ENCODE data around the gene MC3R. TPM values are rescaled to one million over a fixed set of nuclear protein-coding genes. Genes with fewer than 3 reads are reported as not detected.

The MC3R gene
- total RNA-seq, 1 experiment from 2014 or later = not detected

GRCh38 chr20:56229812-56230211, 18.7 kb upstream of the MC3R start:
- Histone ChIP-seq H4K20me1 (ENCODE audit: insufficient read depth, low read depth, low read length) (no peaks in the 10 kb centered on the region), H3K9me2 (replicated peaks; ENCODE audit: insufficient read depth, low read length) (no peaks in the 10 kb centered on the region), H3K4me3 (ENCODE audit: low read length) (no peak overlapping the region), H3K9me3 (ENCODE audit: low read length) (peaks cover 8% of the 10 kb centered on the region), H3K4me1 (ENCODE audit: low read length) (no peaks in the 10 kb centered on the region), H3K9ac (ENCODE audit: low read length) (no peak overlapping the region), H2AFZ (ENCODE audit: low read length) (no peak overlapping the region), H3K36me3 (ENCODE audit: insufficient read depth, low read length) (no peaks in the 10 kb centered on the region), H3K4me2 (ENCODE audit: low read depth, low read length, poor library complexity, severe bottlenecking) (no peak overlapping the region), H3K27ac (ENCODE audit: low read length) (no peak overlapping the region), H3K79me2 (ENCODE audit: low read length) (no peaks in the 10 kb centered on the region), H3K27me3 (ENCODE audit: low read length) (no peaks in the 10 kb centered on the region; the same call in 1 of the 2 replicates)
- DNase-seq = no peak

- DNase-seq = no peak
- Histone ChIP-seq H2AFZ (ENCODE audit: low read length) (no peak overlapping the region), H3K9me2 (replicated peaks; ENCODE audit: insufficient read depth, low read length) (no peaks in the 10 kb centered on the region), H3K79me2 (ENCODE audit: low read length) (no peaks in the 10 kb centered on the region), H3K4me2 (ENCODE audit: low read depth, low read length, poor library complexity, severe bottlenecking) (no peak overlapping the region), H3K27ac (ENCODE audit: low read length) (no peak overlapping the region), H3K36me3 (ENCODE audit: insufficient read depth, low read length) (no peaks in the 10 kb centered on the region), H3K4me1 (ENCODE audit: low read length) (no peaks in the 10 kb centered on the region), H4K20me1 (ENCODE audit: insufficient read depth, low read depth, low read length) (no peaks in the 10 kb centered on the region), H3K4me3 (ENCODE audit: low read length) (no peak overlapping the region), H3K9me3 (ENCODE audit: low read length) (peaks cover 8% of the 10 kb centered on the region), H3K9ac (ENCODE audit: low read length) (no peak overlapping the region), H3K27me3 (ENCODE audit: low read length) (no peaks in the 10 kb centered on the region)
These were observed 14.4 kb upstream of the MC3R start for GRCh38 chr20:56234110-56234509.

DNA sequence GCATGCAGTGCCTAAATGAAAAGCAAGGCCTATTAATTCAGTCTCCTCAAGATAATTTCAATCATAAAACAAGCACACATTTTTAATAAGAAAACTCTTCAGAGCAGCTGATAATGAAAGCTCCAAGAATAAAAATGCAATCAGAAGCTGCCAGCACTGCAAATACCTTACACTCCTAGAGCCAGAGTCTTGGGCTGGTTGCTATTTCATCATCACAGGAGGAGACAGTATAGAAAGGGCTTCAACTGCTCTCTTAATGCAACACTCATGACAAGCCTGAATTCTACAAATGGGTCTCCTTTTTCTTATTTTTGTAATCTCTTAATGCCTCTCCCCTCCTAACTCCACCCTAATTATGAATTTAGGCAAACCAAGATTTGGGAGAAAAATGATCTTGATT, 11.2 kb upstream of the MC3R start:
- no peaks in the 10 kb centered on the region for H3K4me1 ChIP-seq (ENCODE audit: low read length)
- peaks cover 8% of the 10 kb centered on the region for H3K9me3 ChIP-seq (ENCODE audit: low read length)
- H3K79me2 ChIP-seq (ENCODE audit: low read length) = no peaks in the 10 kb centered on the region
- no peak overlapping the region for H3K4me2 ChIP-seq (ENCODE audit: low read depth, low read length, poor library complexity, severe bottlenecking)
- DNase-seq = no peak
- no peaks in the 10 kb centered on the region for H3K27me3 ChIP-seq (ENCODE audit: low read length)
- no peak overlapping the region for H3K9ac ChIP-seq (ENCODE audit: low read length)
- H3K36me3 ChIP-seq (ENCODE audit: insufficient read depth, low read length) = no peaks in the 10 kb centered on the region
- no peaks in the 10 kb centered on the region for H4K20me1 ChIP-seq (ENCODE audit: insufficient read depth, low read depth, low read length)
- H3K4me3 ChIP-seq (ENCODE audit: low read length) = no peak overlapping the region
- no peak overlapping the region for H3K27ac ChIP-seq (ENCODE audit: low read length)
- no peaks in the 10 kb centered on the region for H3K9me2 ChIP-seq (replicated peaks; ENCODE audit: insufficient read depth, low read length)
- no peak overlapping the region for H2AFZ ChIP-seq (ENCODE audit: low read length)

- no peak overlapping the region for H3K9ac ChIP-seq (ENCODE audit: low read length)
- H3K9me2 ChIP-seq (replicated peaks; ENCODE audit: insufficient read depth, low read length) = no peaks in the 10 kb centered on the region
- no peaks in the 10 kb centered on the region for H3K9me3 ChIP-seq (ENCODE audit: low read length)
- H2AFZ ChIP-seq (ENCODE audit: low read length) = no peak overlapping the region
- no peaks in the 10 kb centered on the region for H3K36me3 ChIP-seq (ENCODE audit: insufficient read depth, low read length)
- no peak overlapping the region for H3K27ac ChIP-seq (ENCODE audit: low read length)
- H4K20me1 ChIP-seq (ENCODE audit: insufficient read depth, low read depth, low read length) = no peaks in the 10 kb centered on the region
- H3K4me2 ChIP-seq (ENCODE audit: low read depth, low read length, poor library complexity, severe bottlenecking) = no peak overlapping the region
- DNase-seq = no peak
- H3K4me1 ChIP-seq (ENCODE audit: low read length) = no peaks in the 10 kb centered on the region
- no peaks in the 10 kb centered on the region for H3K79me2 ChIP-seq (ENCODE audit: low read length)
- no peak overlapping the region for H3K4me3 ChIP-seq (ENCODE audit: low read length)
- H3K27me3 ChIP-seq (ENCODE audit: low read length) = no peaks in the 10 kb centered on the region
These were observed 4.3 kb upstream of the MC3R start for GRCh38 chr20:56244259-56244658.

DNA sequence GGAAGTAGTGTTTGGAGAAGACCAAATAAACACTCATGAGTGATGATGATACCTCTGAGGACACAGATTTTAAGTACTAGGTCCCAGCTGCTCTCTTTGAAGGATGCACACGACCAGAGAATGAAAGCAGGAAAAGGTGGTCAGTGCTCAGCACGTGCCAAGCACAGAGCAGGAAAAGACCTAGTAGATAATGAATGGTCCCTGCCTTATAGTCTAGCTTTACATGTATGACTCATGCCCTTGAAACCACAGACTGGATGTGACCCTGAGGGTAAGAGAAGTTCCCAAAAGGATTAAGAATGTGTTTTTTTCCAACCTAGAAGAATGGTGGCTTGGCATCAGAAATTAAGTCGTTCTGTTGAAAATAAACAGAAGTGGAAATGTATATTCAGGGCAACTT, 2.8 kb upstream of the MC3R start:
- Histone ChIP-seq H3K9ac (ENCODE audit: low read length) (no peak overlapping the region), H3K4me2 (ENCODE audit: low read depth, low read length, poor library complexity, severe bottlenecking) (no peak overlapping the region), H3K36me3 (ENCODE audit: insufficient read depth, low read length) (no peaks in the 10 kb centered on the region), H3K9me2 (replicated peaks; ENCODE audit: insufficient read depth, low read length) (no peaks in the 10 kb centered on the region), H3K9me3 (ENCODE audit: low read length) (no peaks in the 10 kb centered on the region), H3K27ac (ENCODE audit: low read length) (no peak overlapping the region), H3K79me2 (ENCODE audit: low read length) (no peaks in the 10 kb centered on the region), H3K4me3 (ENCODE audit: low read length) (no peak overlapping the region), H3K4me1 (ENCODE audit: low read length) (no peaks in the 10 kb centered on the region), H2AFZ (ENCODE audit: low read length) (no peak overlapping the region), H4K20me1 (ENCODE audit: insufficient read depth, low read depth, low read length) (no peaks in the 10 kb centered on the region), H3K27me3 (ENCODE audit: low read length) (no peaks in the 10 kb centered on the region)
- no peak for DNase-seq

DNA sequence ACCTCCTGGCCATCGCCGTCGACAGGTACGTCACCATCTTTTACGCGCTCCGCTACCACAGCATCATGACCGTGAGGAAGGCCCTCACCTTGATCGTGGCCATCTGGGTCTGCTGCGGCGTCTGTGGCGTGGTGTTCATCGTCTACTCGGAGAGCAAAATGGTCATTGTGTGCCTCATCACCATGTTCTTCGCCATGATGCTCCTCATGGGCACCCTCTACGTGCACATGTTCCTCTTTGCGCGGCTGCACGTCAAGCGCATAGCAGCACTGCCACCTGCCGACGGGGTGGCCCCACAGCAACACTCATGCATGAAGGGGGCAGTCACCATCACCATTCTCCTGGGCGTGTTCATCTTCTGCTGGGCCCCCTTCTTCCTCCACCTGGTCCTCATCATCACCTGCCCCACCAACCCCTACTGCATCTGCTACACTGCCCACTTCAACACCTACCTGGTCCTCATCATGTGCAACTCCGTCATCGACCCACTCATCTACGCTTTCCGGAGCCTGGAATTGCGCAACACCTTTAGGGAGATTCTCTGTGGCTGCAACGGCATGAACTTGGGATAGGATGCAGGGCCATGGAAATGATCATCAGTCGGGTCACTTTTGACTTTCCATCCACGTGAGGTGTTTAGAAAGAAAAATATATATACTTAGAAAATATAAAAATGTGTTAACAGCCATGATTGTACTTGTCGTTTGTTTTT, 868 bp downstream of the MC3R start:
- no peaks in the 10 kb centered on the region for H3K9me2 ChIP-seq (replicated peaks; ENCODE audit: insufficient read depth, low read length)
- no peaks in the 10 kb centered on the region for H3K27me3 ChIP-seq (ENCODE audit: low read length)
- H4K20me1 ChIP-seq (ENCODE audit: insufficient read depth, low read depth, low read length) = no peaks in the 10 kb centered on the region
- H3K4me2 ChIP-seq (ENCODE audit: low read depth, low read length, poor library complexity, severe bottlenecking) = no peak overlapping the region
- no peak overlapping the region for H3K4me3 ChIP-seq (ENCODE audit: low read length)
- H3K9ac ChIP-seq (ENCODE audit: low read length) = no peak overlapping the region
- H3K9me3 ChIP-seq (ENCODE audit: low read length) = no peaks in the 10 kb centered on the region
- no peak overlapping the region for H2AFZ ChIP-seq (ENCODE audit: low read length)
- no peak overlapping the region for H3K27ac ChIP-seq (ENCODE audit: low read length)
- H3K4me1 ChIP-seq (ENCODE audit: low read length) = no peaks in the 10 kb centered on the region
- no peaks in the 10 kb centered on the region for H3K79me2 ChIP-seq (ENCODE audit: low read length)
- H3K36me3 ChIP-seq (ENCODE audit: insufficient read depth, low read length) = no peaks in the 10 kb centered on the region
- peak; percentile 90 for DNase-seq

DNA sequence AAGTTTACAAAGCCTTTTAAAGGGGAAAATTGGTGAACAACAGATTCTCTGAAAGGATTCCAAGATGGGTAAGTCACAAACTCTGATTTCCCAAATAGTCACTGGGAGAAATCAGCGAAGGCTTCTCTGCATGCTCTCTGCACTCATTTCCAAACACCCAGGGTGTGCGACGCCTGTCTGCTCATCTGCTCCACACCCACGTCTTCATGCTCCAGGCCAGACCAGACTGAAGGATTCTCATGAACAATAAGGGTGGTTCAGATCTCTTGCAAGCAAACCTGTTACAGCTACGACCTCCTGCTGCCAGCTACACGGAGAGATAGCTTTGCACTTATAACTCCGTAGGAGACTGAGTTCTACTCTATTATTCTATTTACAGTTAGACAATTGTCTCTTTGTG, 1.4 kb downstream of the MC3R start:
- Histone ChIP-seq H4K20me1 (ENCODE audit: insufficient read depth, low read depth, low read length) (no peaks in the 10 kb centered on the region), H3K27ac (ENCODE audit: low read length) (no peak overlapping the region), H3K79me2 (ENCODE audit: low read length) (no peaks in the 10 kb centered on the region), H3K9me2 (replicated peaks; ENCODE audit: insufficient read depth, low read length) (no peaks in the 10 kb centered on the region), H3K9me3 (ENCODE audit: low read length) (no peaks in the 10 kb centered on the region), H3K36me3 (ENCODE audit: insufficient read depth, low read length) (no peaks in the 10 kb centered on the region), H3K27me3 (ENCODE audit: low read length) (no peaks in the 10 kb centered on the region), H3K4me3 (ENCODE audit: low read length) (no peak overlapping the region), H2AFZ (ENCODE audit: low read length) (no peak overlapping the region), H3K4me2 (ENCODE audit: low read depth, low read length, poor library complexity, severe bottlenecking) (no peak overlapping the region), H3K9ac (ENCODE audit: low read length) (no peak overlapping the region), H3K4me1 (ENCODE audit: low read length) (no peaks in the 10 kb centered on the region)
- DNase-seq = no peak

GRCh38 chr20:56257604-56258003, 9.1 kb downstream of the MC3R start:
- H3K9me2 ChIP-seq (replicated peaks; ENCODE audit: insufficient read depth, low read length) = no peaks in the 10 kb centered on the region
- no peaks in the 10 kb centered on the region for H3K9me3 ChIP-seq (ENCODE audit: low read length)
- H3K9ac ChIP-seq (ENCODE audit: low read length) = no peak overlapping the region
- no peaks in the 10 kb centered on the region for H3K27me3 ChIP-seq (ENCODE audit: low read length)
- no peak overlapping the region for H3K27ac ChIP-seq (ENCODE audit: low read length)
- H3K79me2 ChIP-seq (ENCODE audit: low read length) = no peaks in the 10 kb centered on the region
- H3K4me3 ChIP-seq (ENCODE audit: low read length) = no peak overlapping the region
- H3K4me1 ChIP-seq (ENCODE audit: low read length) = no peaks in the 10 kb centered on the region
- no peak for DNase-seq
- no peaks in the 10 kb centered on the region for H3K36me3 ChIP-seq (ENCODE audit: insufficient read depth, low read length)
- no peaks in the 10 kb centered on the region for H4K20me1 ChIP-seq (ENCODE audit: insufficient read depth, low read depth, low read length)
- no peak overlapping the region for H2AFZ ChIP-seq (ENCODE audit: low read length)
- H3K4me2 ChIP-seq (ENCODE audit: low read depth, low read length, poor library complexity, severe bottlenecking) = no peak overlapping the region
